ENCODE results near the gene PIH1D2.
"Not testable (repeated sequence)": the region's sequence is repeated elsewhere in the genome, so short reads cannot be mapped to it uniquely, and the experiment has no call there.

The PIH1D2 gene, protein sequence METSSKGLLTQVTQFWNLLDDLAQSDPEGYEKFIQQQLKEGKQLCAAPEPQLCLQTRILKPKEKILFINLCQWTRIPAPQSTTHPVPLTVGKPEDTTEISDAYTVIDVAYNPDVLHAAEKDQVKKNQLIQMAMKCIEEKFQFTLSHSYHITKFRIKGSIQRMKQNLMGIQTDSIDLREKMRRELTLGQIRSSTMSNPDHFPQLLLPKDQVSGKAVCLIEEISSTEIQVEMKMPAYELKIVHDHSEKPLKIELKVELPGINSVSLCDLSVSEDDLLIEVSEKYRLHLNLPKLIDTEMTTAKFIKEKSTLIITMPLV

DNA sequence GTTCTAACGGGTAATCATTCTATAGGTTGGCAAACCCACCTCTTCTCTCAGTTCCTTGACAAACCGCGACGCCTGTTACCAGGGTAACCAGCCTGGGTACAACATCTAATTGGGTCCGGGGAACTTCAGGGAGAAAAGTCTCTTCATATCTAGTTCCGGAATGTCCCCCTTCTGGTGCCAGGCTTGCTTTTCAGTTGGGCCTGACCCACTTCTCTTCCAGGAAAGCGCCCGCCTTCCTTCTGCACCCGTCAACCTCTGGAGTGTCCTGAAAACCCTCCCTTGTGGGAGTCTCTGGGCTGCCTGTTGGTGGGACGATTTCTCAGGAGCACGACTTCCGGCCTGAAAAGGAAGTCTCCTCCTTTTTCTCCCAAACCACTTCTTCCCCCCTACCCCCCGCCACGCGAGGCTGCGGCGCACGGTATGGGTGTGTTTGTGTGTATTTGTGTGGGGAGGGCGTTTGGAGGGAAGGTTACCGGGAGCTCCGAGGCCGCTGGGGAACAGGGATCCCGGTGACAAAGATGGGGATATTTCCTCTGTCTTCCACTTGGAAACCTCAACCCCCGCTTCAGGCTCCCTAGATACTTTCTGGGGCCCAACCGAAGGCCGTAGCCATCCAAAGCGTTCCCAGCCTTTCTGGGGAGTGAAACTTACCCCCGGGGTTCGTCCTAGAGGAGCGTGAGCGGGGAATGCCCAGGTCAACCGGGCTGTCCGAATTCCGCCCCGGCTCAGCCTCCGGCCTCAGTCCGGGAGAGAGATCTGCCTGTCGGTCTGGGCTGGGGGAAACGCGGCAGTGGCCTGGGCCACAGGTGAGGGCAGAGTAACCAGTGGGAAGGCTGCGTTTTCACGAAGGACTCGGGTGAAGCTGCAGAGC is at the start of gene PIH1D2, which contains the start of gene NKAPD1:
Gene PIH1D2, minus strand, starts transcription at position 77 of the 871 bp plus-strand sequence. CDS start 843 bp downstream, outside the sequence.
Gene NKAPD1, plus strand, starts transcription at position 359 of the 871 bp plus-strand sequence. CDS start 1,276 bp downstream, outside the sequence.
- in situ Hi-C loops (cut with MboI; ENCODE audit: low sequenced_read_pairs) = no loop called here

- in situ Hi-C loops (cut with MboI; ENCODE audit: low sequenced_read_pairs) = no loop called here
Measured at GRCh38 chr11:112123129-112123528, 49.3 kb upstream of the PIH1D2 start.

DNA sequence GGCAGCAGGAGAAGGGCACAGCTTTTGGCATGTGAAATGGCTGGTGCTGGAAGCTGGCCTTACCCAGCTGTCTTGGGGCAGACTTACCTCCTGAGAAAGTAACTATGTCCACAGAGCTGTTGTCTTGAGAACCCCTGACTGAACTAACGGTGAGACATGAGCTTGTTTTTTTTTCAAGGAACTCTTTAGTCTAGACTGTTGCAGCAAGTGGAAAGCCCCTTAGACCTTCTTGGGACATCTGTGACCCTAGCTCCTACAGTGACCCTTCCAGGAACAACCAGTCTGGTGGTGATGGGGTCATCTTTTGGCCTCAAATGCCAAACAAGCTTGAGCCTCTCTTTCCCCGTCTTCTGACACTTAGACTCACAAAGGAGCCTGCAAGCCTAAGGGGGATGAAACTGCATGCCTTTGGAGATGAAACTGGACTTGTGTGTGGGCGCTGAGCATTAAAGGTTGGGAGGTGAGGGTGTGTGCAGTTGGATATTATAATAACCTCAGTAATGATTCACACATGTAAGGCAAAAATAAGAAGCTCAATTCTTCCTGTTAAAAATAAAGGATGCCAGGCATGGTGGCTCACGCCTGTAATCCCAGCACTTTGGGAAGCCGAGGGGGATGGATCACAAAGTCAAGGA is 48.3 kb upstream of the PIH1D2 start:
- in situ Hi-C loops (cut with MboI; ENCODE audit: low sequenced_read_pairs) = no loop called here

DNA sequence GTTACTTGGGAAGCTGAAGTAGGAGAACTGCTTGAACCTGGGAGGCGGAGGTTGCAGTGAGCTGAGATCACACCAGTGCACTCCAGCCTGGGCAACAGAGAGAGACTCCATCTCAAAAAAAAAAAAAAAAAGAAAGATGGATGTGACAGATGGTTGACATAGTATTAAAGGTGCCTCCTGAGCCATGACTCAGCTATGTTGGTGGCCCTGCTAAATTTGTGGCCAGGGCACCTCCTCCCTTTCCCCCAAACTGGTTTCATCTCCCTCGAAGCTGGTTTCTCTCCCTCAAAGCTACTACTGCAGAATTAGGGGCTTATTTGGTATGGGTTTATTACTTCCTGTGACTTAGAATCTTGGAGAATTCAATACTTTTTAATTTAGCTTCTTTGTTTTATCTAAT is 44.4 kb upstream of the PIH1D2 start:
- in situ Hi-C loops (cut with MboI; ENCODE audit: low sequenced_read_pairs) = no loop called here

GRCh38 chr11:112115386-112115785 is 41.6 kb upstream of the PIH1D2 start:
- in situ Hi-C loops (cut with MboI; ENCODE audit: low sequenced_read_pairs) = no loop called here

DNA sequence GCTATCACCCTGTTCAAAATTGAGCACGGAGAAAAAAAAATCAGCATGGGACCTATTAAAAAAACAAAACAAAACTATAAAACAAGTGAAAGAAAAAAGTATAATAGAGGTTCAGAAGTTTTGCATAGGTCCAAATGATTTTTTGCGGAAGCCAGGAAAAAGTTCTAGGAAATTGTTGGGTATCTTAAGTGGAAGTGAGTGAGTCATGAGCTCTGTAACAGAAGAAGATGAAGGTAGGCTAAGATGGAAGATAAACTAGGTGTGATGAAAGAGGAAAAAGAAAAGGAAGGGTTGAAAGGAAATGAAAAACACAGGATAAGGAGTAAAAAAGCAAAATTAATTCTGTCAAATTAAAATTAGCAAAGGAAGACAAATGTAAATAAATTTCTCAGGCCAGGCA is 40.6 kb upstream of the PIH1D2 start:
- in situ Hi-C loops (cut with MboI; ENCODE audit: low sequenced_read_pairs) = no loop called here

- in situ Hi-C loops (cut with MboI; ENCODE audit: low sequenced_read_pairs) = no loop called here
Measured at GRCh38 chr11:112113539-112114457, 40.0 kb upstream of the PIH1D2 start.

DNA sequence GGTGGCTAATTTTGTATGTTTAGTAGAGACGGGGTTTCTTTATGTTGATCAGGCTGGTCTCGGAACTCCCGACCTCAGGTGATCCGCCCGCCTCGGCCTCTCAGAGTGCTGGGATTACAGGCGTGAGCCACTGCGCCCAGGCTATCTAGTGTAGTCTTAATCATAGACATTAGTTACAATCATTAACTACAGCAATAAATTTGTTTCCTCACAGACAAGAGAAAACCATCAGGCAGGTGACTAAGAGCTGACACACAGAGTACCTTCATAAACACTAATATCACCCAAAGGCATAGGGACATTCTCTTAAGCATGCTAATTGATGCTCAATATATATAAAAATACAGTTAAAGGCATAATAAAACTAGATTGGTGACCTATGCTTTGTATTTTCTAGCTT is 32.3 kb upstream of the PIH1D2 start:
- in situ Hi-C loops (cut with MboI; ENCODE audit: low sequenced_read_pairs) = no loop called here

GRCh38 chr11:112103446-112103845 is 29.6 kb upstream of the PIH1D2 start:
- in situ Hi-C loops (cut with MboI; ENCODE audit: low sequenced_read_pairs) = no loop called here

DNA sequence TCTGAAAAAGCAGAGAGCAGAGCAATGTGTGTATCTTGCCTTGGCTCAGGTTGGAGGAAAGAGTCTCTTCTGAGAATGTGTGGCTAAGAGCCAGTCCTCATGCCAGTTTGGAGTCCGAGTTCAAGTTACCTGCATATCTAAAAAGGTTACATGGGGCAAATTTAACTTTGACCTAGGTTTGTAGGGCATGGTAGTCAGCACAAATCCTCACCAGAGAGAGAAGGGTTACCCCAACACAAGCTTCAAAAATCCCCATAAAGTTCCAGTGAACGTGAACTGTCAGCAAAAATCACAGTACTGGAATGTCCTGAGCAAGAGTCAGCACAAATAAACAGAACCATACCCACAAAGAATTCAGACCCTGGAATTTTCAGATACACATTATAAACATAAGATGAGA is 26.6 kb upstream of the PIH1D2 start:
- in situ Hi-C loops (cut with MboI; ENCODE audit: low sequenced_read_pairs) = no loop called here

DNA sequence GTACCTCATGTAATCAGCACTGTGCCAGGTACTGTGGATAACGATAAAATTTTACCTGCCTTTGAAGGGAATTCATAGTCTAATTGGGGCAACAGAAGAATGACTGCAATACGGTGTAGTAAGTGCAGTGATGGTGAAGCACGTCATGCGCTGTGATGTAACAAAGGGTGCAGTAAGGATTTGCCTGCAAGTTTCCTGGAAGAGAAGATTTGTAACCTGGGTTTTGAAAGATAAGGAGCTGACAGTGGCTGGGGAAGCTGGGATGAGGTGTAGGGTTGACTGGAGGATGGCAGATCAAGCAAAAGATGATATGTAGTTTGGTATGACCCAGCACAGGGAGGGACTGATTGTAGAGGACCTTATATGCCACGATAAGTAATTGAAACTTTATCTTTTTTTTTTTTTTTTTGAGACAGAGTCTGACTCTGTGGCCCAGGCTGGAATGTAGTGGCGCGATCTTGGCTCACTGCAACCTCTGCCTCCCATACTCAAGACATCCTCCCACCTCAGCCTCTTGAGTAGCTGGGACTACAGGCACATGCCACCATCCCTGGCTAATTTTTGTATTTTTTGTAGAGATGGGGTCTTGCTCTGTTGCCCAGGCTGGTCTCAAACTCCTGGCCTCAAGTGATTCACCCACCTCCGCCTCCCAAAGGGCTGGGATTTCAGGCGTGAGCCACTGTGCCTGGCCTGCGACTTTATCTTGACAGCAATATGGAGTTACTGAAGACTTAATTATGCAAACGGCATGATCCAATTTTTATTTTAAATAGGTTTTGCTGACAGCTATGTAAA is 24.1 kb upstream of the PIH1D2 start:
- in situ Hi-C loops (cut with MboI; ENCODE audit: low sequenced_read_pairs) = no loop called here

DNA sequence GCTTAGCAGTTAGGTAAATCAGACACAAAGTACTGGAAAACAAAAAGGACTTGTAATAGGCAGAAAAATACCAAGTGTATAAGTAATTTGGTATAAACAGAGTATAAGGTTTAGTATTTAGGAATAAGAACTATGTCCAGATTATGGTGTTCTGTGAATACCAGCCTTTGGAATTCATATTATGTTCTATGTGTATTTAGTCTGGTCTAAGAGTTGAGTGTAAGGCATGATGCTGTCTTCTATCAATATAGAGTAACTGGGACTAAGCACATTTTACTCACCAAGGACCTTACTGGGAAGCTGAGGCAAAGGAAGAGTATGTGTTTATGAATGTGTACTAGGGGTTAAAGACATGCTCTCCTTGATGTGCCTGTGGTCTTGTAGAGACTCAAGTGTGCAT is 22.4 kb upstream of the PIH1D2 start:
- in situ Hi-C loops (cut with MboI; ENCODE audit: low sequenced_read_pairs) = no loop called here

DNA sequence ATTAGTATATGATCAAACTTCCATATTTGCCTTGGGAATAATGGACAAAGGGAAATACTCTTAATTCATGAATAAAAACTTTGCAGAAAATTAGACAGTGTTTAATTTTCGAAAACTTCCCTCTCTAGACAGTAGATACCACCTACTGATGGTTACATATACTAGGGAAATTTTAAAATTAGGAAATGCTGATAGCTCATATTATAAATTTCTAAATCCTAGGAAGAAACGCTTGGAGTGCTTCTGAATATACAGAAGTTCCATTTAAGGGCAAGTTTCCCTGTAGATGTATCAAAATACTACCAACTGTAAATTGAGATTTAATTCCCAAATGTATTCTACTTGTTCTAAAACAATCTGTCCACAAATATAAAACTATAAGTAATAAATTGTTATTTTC is 21.5 kb upstream of the PIH1D2 start:
- in situ Hi-C loops (cut with MboI; ENCODE audit: low sequenced_read_pairs) = not testable (repeated sequence)

GRCh38 chr11:112087212-112087611 is 13.4 kb upstream of the PIH1D2 start:
- in situ Hi-C loops (cut with MboI; ENCODE audit: low sequenced_read_pairs) = no loop called here

GRCh38 chr11:112086422-112087191 is 12.8 kb upstream of the PIH1D2 start, which contains the start of the genes SDHD and TIMM8B:
Gene SDHD (plus strand): TSS chr11:112086873. CDS start chr11:112086908, 35 bp downstream.
Gene TIMM8B (minus strand): TSS chr11:112086756. CDS start chr11:112086723, 33 bp downstream.
- in situ Hi-C loops (cut with MboI; ENCODE audit: low sequenced_read_pairs) = no loop called here

- in situ Hi-C loops (cut with MboI; ENCODE audit: low sequenced_read_pairs) = no loop called here
Measured at GRCh38 chr11:112085822-112086421, 12.1 kb upstream of the PIH1D2 start.

DNA sequence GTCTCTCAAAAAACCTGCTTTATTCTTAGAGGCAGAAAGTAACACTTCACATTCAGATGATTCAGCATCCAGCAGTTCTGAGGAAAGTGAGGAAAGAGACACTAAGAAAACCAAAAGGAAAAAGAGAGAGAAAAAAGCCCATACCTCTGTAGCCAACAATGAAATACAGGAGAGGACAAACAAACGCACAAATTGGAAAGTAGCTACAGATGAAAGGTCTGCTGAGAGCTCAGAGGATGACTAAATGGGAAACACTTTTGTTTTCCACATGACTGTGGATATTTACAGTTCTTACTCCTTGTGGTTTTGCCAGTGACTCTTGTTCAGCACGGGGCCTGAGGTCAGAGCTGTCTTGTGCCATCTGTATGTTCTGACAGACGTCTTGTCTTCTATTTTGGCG is 8.9 kb upstream of the PIH1D2 start:
- in situ Hi-C loops (cut with MboI; ENCODE audit: low sequenced_read_pairs) = no loop called here

GRCh38 chr11:112062923-112063322 is 10.9 kb downstream of the PIH1D2 start:
- in situ Hi-C loops (cut with MboI; ENCODE audit: low sequenced_read_pairs) = no loop called here
